DND-41 (cell line): ENCODE results near the gene CCN5.

Source experiments
- ATAC-seq: fragments of 200-7000 bp; cut with Tn5 transposase; 3 replicates; pipeline ENCODE4 v1.9.1; 2021; ENCODE audit warnings: low read depth; ENCODE audit not compliant: insufficient read depth
- DNase-seq: peaks from one replicate; pipeline ENCODE4 v3.0.0-alpha.2; 2020
- H2AFZ ChIP-seq: 2 replicates; pipeline ENCODE4 v1.6.0; 2012; ENCODE audit warnings: low read depth, low read length
- H3K27ac ChIP-seq: 2 replicates; pipeline ENCODE4 v1.5.1; 2012; ENCODE audit warnings: low read length, inconsistent platforms
- H3K27me3 ChIP-seq: fragments of 200-600 bp; sonication (generic); 2 replicates; pipeline ENCODE4 v1.6.0; 2012; ENCODE audit warnings: low read length, mild to moderate bottlenecking, inconsistent platforms; ENCODE audit not compliant: insufficient read depth, poor library complexity
- H3K36me3 ChIP-seq: 2 replicates; pipeline ENCODE4 v1.5.1; 2012; ENCODE audit warnings: low read length, inconsistent platforms; ENCODE audit not compliant: insufficient read depth
- H3K4me1 ChIP-seq: 2 replicates; pipeline ENCODE4 v1.5.1; 2012; ENCODE audit warnings: mild to moderate bottlenecking, low read length; ENCODE audit not compliant: insufficient read depth
- H3K4me2 ChIP-seq: 2 replicates; pipeline ENCODE4 v1.6.0; 2012; ENCODE audit warnings: mild to moderate bottlenecking, moderate library complexity, low read length, inconsistent platforms; ENCODE audit not compliant: insufficient read depth
- H3K4me3 ChIP-seq, 2 experiments: fragments of 200-600 bp in 1 of 2; shearing (Covaris generic) in 1 of 2; 2 replicates each; pipeline ENCODE4 v1.5.1; 2012 to 2016; ENCODE audit warnings: inconsistent platforms in 2 of 2, low read length in 2 of 2, mild to moderate bottlenecking in 2 of 2, low read depth in 1 of 2, moderate library complexity in 1 of 2
- H3K79me2 ChIP-seq: 2 replicates; pipeline ENCODE4 v1.6.0; 2012; ENCODE audit warnings: low read length, inconsistent platforms; ENCODE audit not compliant: insufficient read depth
- H3K9ac ChIP-seq: 2 replicates; pipeline ENCODE4 v1.6.0; 2012; ENCODE audit warnings: low read depth, mild to moderate bottlenecking, inconsistent platforms, low read length, moderate library complexity
- H3K9me3 ChIP-seq: 2 replicates; pipeline ENCODE4 v1.5.1; 2012; ENCODE audit warnings: low read length, moderate library complexity, mild to moderate bottlenecking, inconsistent platforms; ENCODE audit not compliant: insufficient read depth, severe bottlenecking
- H4K20me1 ChIP-seq: 2 replicates; pipeline ENCODE4 v1.6.0; 2012; ENCODE audit warnings: low read length; ENCODE audit not compliant: insufficient read depth
- EZH2 ChIP-seq: IDR thresholded peaks from 3 replicates; pipeline ENCODE4 v1.6.1; 2012; ENCODE audit warnings: borderline replicate concordance, low read depth, mild to moderate bottlenecking, moderate library complexity, low read length, inconsistent platforms; ENCODE audit not compliant: severe bottlenecking
- TF ChIP-seq, protein P1 (sequence below): IDR thresholded peaks from 2 replicates; pipeline ENCODE4 v1.5.1; 2012; ENCODE audit warnings: borderline replicate concordance, low read length, moderate library complexity, mild to moderate bottlenecking; ENCODE audit not compliant: poor library complexity, severe bottlenecking; ENCODE audit errors: extremely low read depth

Gene CCN5

DNA sequence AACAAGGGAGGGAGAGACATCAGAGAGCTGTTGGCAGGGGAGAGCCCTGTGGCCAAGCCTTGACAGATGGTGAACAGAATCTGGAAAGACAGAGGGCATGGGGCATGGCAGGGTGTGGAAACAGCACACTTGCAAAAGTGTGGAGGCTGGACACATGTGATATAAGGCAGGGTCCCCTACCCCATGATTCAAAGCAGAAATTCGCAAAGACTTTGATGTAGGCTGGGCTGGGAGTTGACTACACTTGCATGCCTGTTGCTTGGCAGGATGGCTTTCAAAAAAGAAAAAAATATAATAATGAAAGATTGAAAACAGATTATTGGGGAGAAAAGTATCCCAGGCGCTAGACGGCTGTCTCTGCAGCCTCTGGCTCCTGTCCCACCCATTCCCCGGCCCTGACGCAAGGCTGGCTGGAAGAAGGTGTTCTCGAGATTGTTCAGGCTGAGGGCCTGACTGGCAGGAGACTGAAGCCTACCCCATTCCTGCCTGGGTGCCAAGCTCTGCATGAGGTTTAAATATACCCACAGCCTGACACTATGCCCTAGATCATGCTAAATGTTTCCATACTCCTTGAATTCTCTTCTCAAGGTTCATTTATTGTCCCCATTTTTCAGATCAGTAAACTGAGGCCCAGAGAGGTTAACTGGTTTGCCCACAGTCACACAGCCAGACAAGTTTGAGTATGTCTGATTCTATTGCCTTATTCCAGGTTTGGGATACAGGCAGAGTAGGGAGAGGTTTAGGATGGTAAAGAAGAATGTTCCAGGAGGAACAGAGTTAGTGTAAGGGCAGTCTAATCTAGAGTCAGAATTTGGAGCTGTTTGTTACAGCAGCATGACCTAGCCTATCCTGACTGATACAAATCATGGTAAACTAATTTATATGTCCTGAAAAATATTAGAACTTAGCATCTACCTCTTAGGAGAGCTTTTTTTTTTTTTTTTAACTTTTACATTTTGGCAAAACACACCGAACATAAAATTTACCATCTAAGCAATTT is 23.4 kb upstream of the CCN5 start:
- Histone ChIP-seq H2AFZ (no peak overlapping the region), H3K36me3 (no peaks in the 10 kb centered on the region), H3K27ac (no peak overlapping the region), H3K79me2 (no peaks in the 10 kb centered on the region), H3K4me1 (no peaks in the 10 kb centered on the region), H4K20me1 (no peaks in the 10 kb centered on the region), H3K4me3 (no peak overlapping the region), H3K9ac (no peak overlapping the region), H3K27me3 (no peaks in the 10 kb centered on the region), H3K9me3 (no peaks in the 10 kb centered on the region), H3K4me2 (no peak overlapping the region)
- peak; percentile 54; the same call in 2 of the 3 replicates for ATAC-seq
- no peak for DNase-seq
- no peak for TF ChIP-seq EZH2

GRCh38 chr20:44692932-44693480 is 22.2 kb upstream of the CCN5 start:
- Histone ChIP-seq H3K27me3 (no peaks in the 10 kb centered on the region), H3K9ac (no peak overlapping the region), H3K4me2 (no peak overlapping the region), H4K20me1 (no peaks in the 10 kb centered on the region), H3K4me3 (no peak overlapping the region), H3K79me2 (no peaks in the 10 kb centered on the region), H3K36me3 (no peaks in the 10 kb centered on the region), H3K9me3 (no peaks in the 10 kb centered on the region), H3K27ac (no peak overlapping the region), H2AFZ (no peak overlapping the region), H3K4me1 (no peaks in the 10 kb centered on the region)
- ATAC-seq (no peak), DNase-seq (no peak)
- TF ChIP-seq, protein P1, sequence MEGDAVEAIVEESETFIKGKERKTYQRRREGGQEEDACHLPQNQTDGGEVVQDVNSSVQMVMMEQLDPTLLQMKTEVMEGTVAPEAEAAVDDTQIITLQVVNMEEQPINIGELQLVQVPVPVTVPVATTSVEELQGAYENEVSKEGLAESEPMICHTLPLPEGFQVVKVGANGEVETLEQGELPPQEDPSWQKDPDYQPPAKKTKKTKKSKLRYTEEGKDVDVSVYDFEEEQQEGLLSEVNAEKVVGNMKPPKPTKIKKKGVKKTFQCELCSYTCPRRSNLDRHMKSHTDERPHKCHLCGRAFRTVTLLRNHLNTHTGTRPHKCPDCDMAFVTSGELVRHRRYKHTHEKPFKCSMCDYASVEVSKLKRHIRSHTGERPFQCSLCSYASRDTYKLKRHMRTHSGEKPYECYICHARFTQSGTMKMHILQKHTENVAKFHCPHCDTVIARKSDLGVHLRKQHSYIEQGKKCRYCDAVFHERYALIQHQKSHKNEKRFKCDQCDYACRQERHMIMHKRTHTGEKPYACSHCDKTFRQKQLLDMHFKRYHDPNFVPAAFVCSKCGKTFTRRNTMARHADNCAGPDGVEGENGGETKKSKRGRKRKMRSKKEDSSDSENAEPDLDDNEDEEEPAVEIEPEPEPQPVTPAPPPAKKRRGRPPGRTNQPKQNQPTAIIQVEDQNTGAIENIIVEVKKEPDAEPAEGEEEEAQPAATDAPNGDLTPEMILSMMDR: no peak
- no peak for TF ChIP-seq EZH2

GRCh38 chr20:44693627-44694026 is 21.5 kb upstream of the CCN5 start:
- H3K9ac ChIP-seq: no peak overlapping the region
- no peak for TF ChIP-seq EZH2
- TF ChIP-seq, protein P1: no peak
- H3K4me2 ChIP-seq: no peak overlapping the region
- no peaks in the 10 kb centered on the region for H3K9me3 ChIP-seq
- H3K79me2 ChIP-seq: no peaks in the 10 kb centered on the region
- H3K36me3 ChIP-seq: no peaks in the 10 kb centered on the region
- no peak overlapping the region for H3K27ac ChIP-seq
- DNase-seq (no peak), ATAC-seq (no peak)
- no peaks in the 10 kb centered on the region for H3K4me1 ChIP-seq
- no peak overlapping the region for H2AFZ ChIP-seq
- no peak overlapping the region for H3K4me3 ChIP-seq
- no peaks in the 10 kb centered on the region for H3K27me3 ChIP-seq
- no peaks in the 10 kb centered on the region for H4K20me1 ChIP-seq

- no peaks in the 10 kb centered on the region for H4K20me1 ChIP-seq
- TF ChIP-seq, protein P1: no peak
- TF ChIP-seq EZH2: no peak
These were observed 21.0 kb upstream of the CCN5 start for GRCh38 chr20:44694159-44694558.

More at GRCh38 chr20:44694159-44694558, 21.0 kb upstream of the CCN5 start:
- no peaks in the 10 kb centered on the region for H3K36me3 ChIP-seq
- no peak overlapping the region for H2AFZ ChIP-seq
- ATAC-seq (no peak), DNase-seq (no peak)
- H3K4me2 ChIP-seq: no peak overlapping the region
- no peaks in the 10 kb centered on the region for H3K4me1 ChIP-seq
- H3K9me3 ChIP-seq: no peaks in the 10 kb centered on the region
- no peaks in the 10 kb centered on the region for H3K27me3 ChIP-seq
- no peak overlapping the region for H3K4me3 ChIP-seq
- no peak overlapping the region for H3K9ac ChIP-seq
- H3K27ac ChIP-seq: no peak overlapping the region
- no peaks in the 10 kb centered on the region for H3K79me2 ChIP-seq
